DMS79 (cell line): Measurements from ENCODE around the gene PRSS27.

Source experiments
- DNase-seq: peaks from one replicate; lab custom pipeline; 2025; lab: John Stamatoyannopoulos, UW

The PRSS27 gene

GRCh38 chr16:2720064-2720457 lies at the start of gene PRSS27:
TSS of gene PRSS27 (minus strand) at chr16:2720224. CDS start at chr16:2720160, 64 bp downstream.
- DNase-seq: no peak

GRCh38 chr16:2769675-2770056 lies 49.6 kb upstream of the PRSS27 start:
- no peak for DNase-seq

GRCh38 chr16:2769100-2769529 lies 49.1 kb upstream of the PRSS27 start:
- DNase-seq: no peak

GRCh38 chr16:2768403-2769089 lies 48.5 kb upstream of the PRSS27 start:
- no peak for DNase-seq

GRCh38 chr16:2767891-2768290 lies 47.9 kb upstream of the PRSS27 start:
- no peak for DNase-seq

GRCh38 chr16:2767140-2767731 lies 47.2 kb upstream of the PRSS27 start:
- DNase-seq: no peak

GRCh38 chr16:2766430-2767139 lies 46.6 kb upstream of the PRSS27 start:
- DNase-seq: no peak

- DNase-seq: no peak
Measured at GRCh38 chr16:2765462-2766404, 45.7 kb upstream of the PRSS27 start.

- DNase-seq: no peak
Measured at GRCh38 chr16:2764718-2765117, 44.7 kb upstream of the PRSS27 start.

GRCh38 chr16:2763173-2763572 lies 43.1 kb upstream of the PRSS27 start:
- no peak for DNase-seq

GRCh38 chr16:2762711-2763110 lies 42.7 kb upstream of the PRSS27 start:
- DNase-seq: no peak

- DNase-seq: no peak
Measured at GRCh38 chr16:2761886-2762583, 42.0 kb upstream of the PRSS27 start.

- DNase-seq: no peak
Measured at GRCh38 chr16:2761472-2761871, 41.4 kb upstream of the PRSS27 start.

GRCh38 chr16:2757344-2757743 lies 37.3 kb upstream of the PRSS27 start:
- DNase-seq: no peak

- no peak for DNase-seq
Measured at GRCh38 chr16:2756288-2757015, 36.4 kb upstream of the PRSS27 start.

GRCh38 chr16:2755158-2755557 lies 35.1 kb upstream of the PRSS27 start:
- DNase-seq: no peak

GRCh38 chr16:2753733-2754020 lies 33.7 kb upstream of the PRSS27 start:
- no peak for DNase-seq

- peak; percentile 57 for DNase-seq
Measured at GRCh38 chr16:2752850-2753732, 33.1 kb upstream of the PRSS27 start.

GRCh38 chr16:2752035-2752849 lies 32.2 kb upstream of the PRSS27 start, which contains the start of gene SRRM2:
TSS of gene SRRM2 (plus strand) at chr16:2752638. CDS start at chr16:2756365, 3,727 bp downstream.
- peak; percentile 92 for DNase-seq
